ENCODE measurements around the gene PWP1. TPM values are rescaled to one million over a fixed set of nuclear protein-coding genes. Genes with fewer than 3 reads are reported as not detected.
A peak's percentile ranks its signal among the peaks of the same experiment; 100 is the strongest.

PWP1 gene
- total RNA-seq, 2 donors from 2014 or later, result 28.0 to 59.2 TPM

- Mint-ChIP-seq H3K36me3 (peaks cover 0 to 17% of the 10 kb centered on the region in 2 donors), H3K9me3 (no peaks in the 10 kb centered on the region), H3K27ac (peak overlapping the region; percentile 84 to 93)
- peak in 1 of 2 donors; percentile 13 for DNase-seq (ENCODE audit: low spot score in 2 of 2)
- ATAC-seq, result no peak
Measured at GRCh38 chr12:107761502-107761904, 75.9 kb downstream of the PWP1 start.

Other genes with a start within 250 kb of the PWP1 start
- 10 to 100 TPM; 20.9 to 25.8 TPM for gene PRDM4, start 75.3 kb downstream of the PWP1 start, total RNA-seq
- gene ASCL4, start 88.9 kb downstream of the PWP1 start, total RNA-seq, result not detected